ENCODE measurements around the gene UBXN2A. TPM values are rescaled to one million over a fixed set of nuclear protein-coding genes. Genes with fewer than 3 reads are reported as not detected.
"Not testable (repeated sequence)": the region's sequence is repeated elsewhere in the genome, so short reads cannot be mapped to it uniquely, and the experiment has no call there.

Gene UBXN2A
- total RNA-seq, 4 donors from 2014 or later: 8.5 to 15.0 (median 12.9) TPM

- no peak for DNase-seq (ENCODE audit: low spot score in 2 of 2)
- no peak overlapping the region for H3K4me3 ChIP-seq (ENCODE audit: low read depth, poor library complexity, severe bottlenecking)
- intact Hi-C loops (cut with DNase I; ENCODE audit: low total_unique reads): no loop called here
- TF ChIP-seq CTCF (IDR thresholded peaks at IDR 0.05) (no peak), POLR2A (IDR thresholded peaks at IDR 0.05) (no peak)
These were observed 4.7 kb downstream of the UBXN2A start for GRCh38 chr2:23944976-23945375.

- WGBS, 2 donors: 80 to 82% methylated on average over 2 of the region's 2 CpGs
These were observed 7.1 kb downstream of the UBXN2A start for GRCh38 chr2:23947350-23947749.

GRCh38 chr2:23952558-23952957 is 12.3 kb downstream of the UBXN2A start:
- DNase-seq (ENCODE audit: low spot score in 2 of 2); intact Hi-C loops (cut with DNase I; ENCODE audit: low total_unique reads); H3K4me3 ChIP-seq (ENCODE audit: low read depth, poor library complexity, severe bottlenecking): not testable (repeated sequence)
- 97 to 99% methylated on average over 3 of the region's 3 CpGs for WGBS, 2 donors

More at GRCh38 chr2:23947350-23947749, 7.1 kb downstream of the UBXN2A start:
- H3K4me3 ChIP-seq (ENCODE audit: low read depth, poor library complexity, severe bottlenecking): no peak overlapping the region
- intact Hi-C loops (cut with DNase I; ENCODE audit: low total_unique reads): no loop called here
- TF ChIP-seq CTCF (IDR thresholded peaks at IDR 0.05) (no peak), POLR2A (IDR thresholded peaks at IDR 0.05) (no peak)
- DNase-seq (ENCODE audit: low spot score in 2 of 2): no peak

- intact Hi-C loops (cut with DNase I; ENCODE audit: low total_unique reads): no loop called here
- no peak for DNase-seq (ENCODE audit: low spot score in 2 of 2)
- TF ChIP-seq POLR2A (IDR thresholded peaks at IDR 0.05) (no peak), CTCF (IDR thresholded peaks at IDR 0.05) (no peak)
- H3K4me3 ChIP-seq (ENCODE audit: low read depth, poor library complexity, severe bottlenecking): no peak overlapping the region
These were observed 13.4 kb downstream of the UBXN2A start for GRCh38 chr2:23953625-23954024.

GRCh38 chr2:23954325-23955014 is 14.2 kb downstream of the UBXN2A start:
- TF ChIP-seq POLR2A (IDR thresholded peaks at IDR 0.05) (no peak), CTCF (IDR thresholded peaks at IDR 0.05) (no peak)
- intact Hi-C loops (cut with DNase I; ENCODE audit: low total_unique reads): no loop called here
- 72 to 76% methylated on average over 6 of the region's 6 CpGs for WGBS, 2 donors
- DNase-seq (ENCODE audit: low spot score in 2 of 2): no peak
- no peak overlapping the region for H3K4me3 ChIP-seq (ENCODE audit: low read depth, poor library complexity, severe bottlenecking)

GRCh38 chr2:23967846-23968245 is 27.6 kb downstream of the UBXN2A start:
- no peak for TF ChIP-seq POLR2A (IDR thresholded peaks at IDR 0.05)
- TF ChIP-seq CTCF (IDR thresholded peaks at IDR 0.05): no peak
- WGBS, 2 donors: 90 to 96% methylated on average over 4 of the region's 4 CpGs
- DNase-seq (ENCODE audit: low spot score in 2 of 2): no peak
- intact Hi-C loops (cut with DNase I; ENCODE audit: low total_unique reads): no loop called here
- H3K4me3 ChIP-seq (ENCODE audit: low read depth, poor library complexity, severe bottlenecking): no peak overlapping the region
